Thoracic aorta (tissue), 2 donors: ENCODE results near the gene ZNF169. TPM values are rescaled to one million over a fixed set of nuclear protein-coding genes. Genes with fewer than 3 reads are reported as not detected.
"Not testable (repeated sequence)": the region's sequence is repeated elsewhere in the genome, so short reads cannot be mapped to it uniquely, and the experiment has no call there.

Experiments used
- ATAC-seq: fragments of 150-250 bp; one replicate; pipeline ENCODE4 v1.8.0; 2017; ENCODE audit warnings: low read depth; ENCODE audit not compliant: insufficient number of reproducible peaks, low FRiP score
- DNase-seq: peaks from one replicate; pipeline ENCODE4 v3.0.0-alpha.2; 2020; ENCODE audit warnings: low spot score
- H3K27ac ChIP-seq, 2 donors: fragments of 200-600 bp; sonication (generic); 1 replicate in 1 of 2; 2 replicates in 1 of 2; pipeline ENCODE4 v1.5.1; 2016; ENCODE audit warnings: mild to moderate bottlenecking in 2 of 2, moderate library complexity in 2 of 2
- H3K27me3 ChIP-seq: fragments of 200-600 bp; sonication (generic); replicated peaks from 2 replicates; pipeline ENCODE4 v1.6.0; 2016; ENCODE audit warnings: mild to moderate bottlenecking; ENCODE audit not compliant: insufficient read depth
- H3K36me3 ChIP-seq: fragments of 200-600 bp; sonication (generic); one replicate; pipeline ENCODE4 v1.5.1; 2016
- H3K4me1 ChIP-seq, 2 donors: fragments of 200-600 bp; sonication (generic); 1 replicate in 1 of 2; 2 replicates in 1 of 2; pipeline versions ENCODE4 v1.5.1 to v1.6.0; 2016; ENCODE audit warnings: low read depth in 2 of 2, mild to moderate bottlenecking in 1 of 2; ENCODE audit not compliant: control insufficient read depth in 1 of 2
- H3K4me3 ChIP-seq: fragments of 200-600 bp; sonication (generic); 2 replicates; pipeline ENCODE4 v1.5.1; 2016; ENCODE audit warnings: mild to moderate bottlenecking
- H3K9me3 ChIP-seq: fragments of 200-600 bp; sonication (generic); 2 replicates; pipeline ENCODE4 v1.5.1; 2016
- total RNA-seq, 2 donors: library from RNA; depleted of rRNA; stranded (reverse); fragments of >200 nt; gene quantifications; one replicate each; pipeline versions ENCODE4 v1.1.0 to v1.2.3, GENCODE V29; 2016
- TF ChIP-seq, protein P1 (sequence below): fragments of 200-600 bp; sonication (generic); IDR thresholded peaks from one replicate; pipeline ENCODE4 v1.5.1; 2019; ENCODE audit warnings: antibody characterized with exemption

Gene ZNF169
- total RNA-seq, 2 donors from 2014 or later, result 6.6 to 11.9 TPM

DNA sequence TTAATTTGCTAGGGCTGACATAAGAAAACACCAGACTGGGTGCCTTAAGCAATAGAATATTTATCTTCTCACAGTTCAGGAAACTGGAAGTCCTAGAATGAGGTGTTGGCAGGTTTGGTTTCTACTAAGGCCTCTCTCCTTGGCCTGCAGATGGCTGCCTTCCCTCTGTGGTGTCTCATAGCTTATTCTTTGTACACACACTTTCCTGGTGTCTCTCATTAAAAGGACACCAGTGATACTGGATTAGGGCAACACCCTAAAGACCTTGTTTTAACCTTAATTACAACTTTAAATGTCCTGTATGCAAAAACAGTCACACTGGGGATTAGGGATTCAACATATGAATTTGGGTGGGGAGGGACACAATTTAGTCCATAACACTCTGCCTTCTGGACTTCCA is 44.2 kb downstream of the ZNF169 start:
- TF ChIP-seq, protein P1, sequence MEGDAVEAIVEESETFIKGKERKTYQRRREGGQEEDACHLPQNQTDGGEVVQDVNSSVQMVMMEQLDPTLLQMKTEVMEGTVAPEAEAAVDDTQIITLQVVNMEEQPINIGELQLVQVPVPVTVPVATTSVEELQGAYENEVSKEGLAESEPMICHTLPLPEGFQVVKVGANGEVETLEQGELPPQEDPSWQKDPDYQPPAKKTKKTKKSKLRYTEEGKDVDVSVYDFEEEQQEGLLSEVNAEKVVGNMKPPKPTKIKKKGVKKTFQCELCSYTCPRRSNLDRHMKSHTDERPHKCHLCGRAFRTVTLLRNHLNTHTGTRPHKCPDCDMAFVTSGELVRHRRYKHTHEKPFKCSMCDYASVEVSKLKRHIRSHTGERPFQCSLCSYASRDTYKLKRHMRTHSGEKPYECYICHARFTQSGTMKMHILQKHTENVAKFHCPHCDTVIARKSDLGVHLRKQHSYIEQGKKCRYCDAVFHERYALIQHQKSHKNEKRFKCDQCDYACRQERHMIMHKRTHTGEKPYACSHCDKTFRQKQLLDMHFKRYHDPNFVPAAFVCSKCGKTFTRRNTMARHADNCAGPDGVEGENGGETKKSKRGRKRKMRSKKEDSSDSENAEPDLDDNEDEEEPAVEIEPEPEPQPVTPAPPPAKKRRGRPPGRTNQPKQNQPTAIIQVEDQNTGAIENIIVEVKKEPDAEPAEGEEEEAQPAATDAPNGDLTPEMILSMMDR, result no peak
- ATAC-seq, result no peak

DNA sequence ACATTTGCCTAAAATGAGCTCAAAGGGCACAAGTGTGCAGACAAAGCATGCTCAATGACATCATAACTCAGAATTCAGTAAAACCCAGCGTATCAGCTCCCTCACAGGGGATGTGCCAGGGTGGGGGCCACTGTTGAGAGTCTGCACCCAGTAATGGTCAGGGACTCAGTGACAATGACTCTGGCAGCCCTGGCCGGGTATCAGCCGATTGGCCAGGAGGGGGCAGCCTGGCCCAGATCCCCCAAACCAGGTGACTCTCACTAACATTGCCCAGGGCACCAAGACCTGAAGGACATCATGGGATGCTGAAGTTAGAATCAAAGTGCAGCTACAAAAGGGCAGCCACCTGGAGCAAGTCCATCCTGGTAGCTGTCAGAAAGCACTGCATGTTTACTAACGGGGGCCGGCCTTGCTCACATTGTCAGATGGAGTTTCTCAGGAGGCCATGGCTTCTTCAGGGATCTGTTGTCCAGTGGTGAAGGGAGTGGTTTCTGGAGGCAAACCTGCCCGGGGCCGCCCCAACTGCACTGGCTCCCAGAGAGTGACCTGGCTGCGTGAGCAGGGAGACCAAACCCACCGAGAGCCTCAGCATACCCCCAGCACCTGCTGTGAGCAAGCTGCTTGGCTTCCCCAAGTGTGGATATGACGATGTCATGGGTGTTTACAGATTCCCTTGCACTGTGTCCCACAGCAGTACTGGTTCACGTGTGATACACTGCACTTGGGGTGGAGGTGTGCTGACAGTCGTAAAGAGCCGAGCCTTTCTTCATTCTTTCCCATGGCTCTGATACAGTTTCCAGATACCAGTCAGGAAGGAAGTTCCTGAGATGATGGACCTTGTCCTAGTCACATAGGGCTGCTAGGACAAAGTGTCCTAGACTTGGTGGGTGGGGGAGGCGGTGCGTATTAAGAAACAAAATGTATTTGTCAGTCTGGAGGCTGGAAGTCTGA is 56.2 kb downstream of the ZNF169 start:
- ATAC-seq, result not testable (repeated sequence)

More for the DNA sequence above, 44.2 kb downstream of the ZNF169 start:
- Histone ChIP-seq H3K27ac (no peak overlapping the region), H3K4me1 (no peaks in the 10 kb centered on the region), H3K9me3 (no peaks in the 10 kb centered on the region), H3K36me3 (no peaks in the 10 kb centered on the region), H3K4me3 (no peak overlapping the region), H3K27me3 (no peaks in the 10 kb centered on the region)
- DNase-seq, result no peak

DNA sequence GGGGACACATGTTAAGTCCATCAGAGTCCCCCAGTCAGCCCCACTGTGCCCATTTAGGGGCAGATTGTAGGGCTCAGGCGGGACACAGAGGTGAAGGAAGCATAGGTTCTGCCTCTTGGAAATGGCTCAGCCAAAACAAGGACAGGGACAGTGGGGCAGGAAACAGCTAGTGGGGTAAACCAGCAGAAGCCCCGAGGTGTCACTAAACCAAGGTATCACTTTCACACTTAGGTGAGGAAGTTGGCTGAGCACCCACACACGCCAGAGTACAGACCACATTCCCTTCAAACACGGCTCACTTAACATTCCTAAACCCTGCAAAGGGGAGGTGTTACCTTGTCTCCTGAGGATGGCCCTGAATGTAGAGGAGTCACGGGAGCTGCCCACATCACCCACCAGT is 57.1 kb downstream of the ZNF169 start:
- not testable (repeated sequence) for H3K36me3 ChIP-seq, H3K4me1 ChIP-seq, H3K27me3 ChIP-seq, H3K4me3 ChIP-seq, ATAC-seq, DNase-seq, H3K9me3 ChIP-seq, H3K27ac ChIP-seq

More for the DNA sequence above, 56.2 kb downstream of the ZNF169 start:
- not testable (repeated sequence) for H3K27ac ChIP-seq, H3K4me3 ChIP-seq, H3K9me3 ChIP-seq, DNase-seq, H3K27me3 ChIP-seq, H3K36me3 ChIP-seq, H3K4me1 ChIP-seq

DNA sequence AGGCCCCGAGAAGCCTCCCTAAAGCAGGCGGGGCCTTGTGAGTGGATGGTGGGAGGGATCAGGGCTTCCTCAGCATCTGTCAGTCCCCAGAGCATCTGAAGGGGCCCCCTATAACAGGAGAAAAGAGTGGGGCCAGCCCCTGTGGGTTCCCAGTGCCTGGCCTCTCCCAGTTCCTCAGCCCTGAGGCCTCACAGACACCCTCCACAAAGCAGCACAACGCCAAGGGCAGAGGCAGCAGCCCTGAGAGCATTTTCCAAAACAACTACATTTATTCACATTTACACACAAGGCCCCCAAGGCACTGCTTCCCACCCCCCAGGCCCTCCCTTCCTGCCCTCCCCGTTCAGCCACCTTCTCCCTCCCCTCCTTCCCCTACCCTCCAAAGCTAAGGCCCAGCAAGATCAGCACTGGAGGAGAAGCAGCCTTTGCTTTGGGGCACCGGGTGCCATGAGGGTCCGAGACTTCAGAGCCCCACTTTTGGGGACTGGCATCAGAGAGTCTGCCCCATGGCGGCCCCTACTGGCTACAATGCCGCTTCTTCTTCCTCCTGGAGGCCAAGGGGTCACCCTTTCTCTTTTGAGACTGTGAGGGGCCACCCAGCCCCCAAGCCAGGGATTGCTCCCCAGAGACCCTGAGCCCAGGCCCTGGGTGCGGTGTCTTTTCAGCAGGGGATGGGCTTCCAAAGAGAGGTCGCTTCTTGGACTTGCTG is 59.0 kb downstream of the ZNF169 start:
- H3K27ac ChIP-seq, DNase-seq, H3K27me3 ChIP-seq, H3K4me1 ChIP-seq, H3K4me3 ChIP-seq, ATAC-seq, H3K9me3 ChIP-seq, H3K36me3 ChIP-seq: not testable (repeated sequence)

DNA sequence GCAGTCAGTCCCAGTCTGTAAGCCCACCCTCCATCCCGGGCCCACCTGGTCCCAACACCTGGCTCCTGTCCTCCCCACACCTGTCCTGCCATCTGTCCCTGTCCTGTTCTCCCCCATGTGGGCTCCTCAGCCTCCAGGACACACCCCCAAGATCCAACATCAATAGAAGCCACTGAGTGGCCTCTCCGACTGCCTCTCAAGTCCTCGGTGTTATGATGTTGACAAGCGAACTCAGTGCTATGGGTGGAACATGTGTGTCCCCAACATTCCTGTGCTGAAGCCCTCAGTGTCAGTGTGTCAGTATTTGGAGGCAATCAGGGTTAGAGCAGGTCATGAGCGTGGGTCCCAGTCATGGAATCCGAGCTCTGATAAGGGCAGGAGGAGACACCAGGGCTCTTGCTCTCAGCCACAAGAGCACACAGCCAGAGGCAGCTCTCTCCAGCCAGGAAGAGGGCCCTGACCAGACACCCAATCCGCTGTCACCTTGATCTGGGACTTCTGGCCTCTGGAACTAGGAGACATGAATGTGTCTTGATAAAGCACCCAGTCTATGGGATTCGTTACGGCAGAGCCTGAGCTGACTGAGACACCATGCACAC is 63.3 kb downstream of the ZNF169 start:
- H3K27me3 ChIP-seq, H3K4me1 ChIP-seq, H3K27ac ChIP-seq, DNase-seq, H3K9me3 ChIP-seq, H3K4me3 ChIP-seq, ATAC-seq, H3K36me3 ChIP-seq: not testable (repeated sequence)

DNA sequence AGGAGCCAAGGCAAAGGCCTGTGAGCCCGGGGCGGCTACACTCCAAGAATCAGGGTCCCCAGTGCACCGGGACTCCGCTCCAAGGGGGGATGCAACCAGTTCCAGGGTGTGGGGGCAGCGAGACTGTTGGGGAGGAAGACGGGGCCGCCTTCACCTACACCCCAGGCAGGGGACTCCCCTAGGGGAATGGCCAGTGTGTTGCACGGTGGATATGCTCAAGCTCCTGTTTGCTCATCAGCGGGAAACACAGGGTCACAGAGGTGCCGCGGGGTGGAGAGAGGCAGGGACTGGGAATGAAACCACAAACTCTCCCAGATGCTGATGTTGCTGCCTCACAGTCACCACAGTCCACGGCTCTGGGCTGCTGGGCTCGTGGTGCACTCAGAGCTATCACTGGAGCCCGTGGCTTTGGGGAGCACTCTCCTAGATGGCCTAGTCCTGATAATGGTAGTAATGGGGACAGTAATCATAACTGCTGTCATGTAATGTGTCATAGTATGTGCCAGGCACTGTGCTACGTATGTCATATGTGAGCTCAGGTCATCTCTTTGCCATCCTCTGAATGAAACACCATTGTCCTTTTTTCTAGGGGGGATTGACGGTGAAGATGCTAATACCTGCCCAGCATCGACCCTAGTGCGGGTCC is 64.2 kb downstream of the ZNF169 start:
- not testable (repeated sequence) for ATAC-seq, DNase-seq, H3K4me1 ChIP-seq, H3K36me3 ChIP-seq, H3K4me3 ChIP-seq, H3K27me3 ChIP-seq, H3K27ac ChIP-seq, H3K9me3 ChIP-seq

DNA sequence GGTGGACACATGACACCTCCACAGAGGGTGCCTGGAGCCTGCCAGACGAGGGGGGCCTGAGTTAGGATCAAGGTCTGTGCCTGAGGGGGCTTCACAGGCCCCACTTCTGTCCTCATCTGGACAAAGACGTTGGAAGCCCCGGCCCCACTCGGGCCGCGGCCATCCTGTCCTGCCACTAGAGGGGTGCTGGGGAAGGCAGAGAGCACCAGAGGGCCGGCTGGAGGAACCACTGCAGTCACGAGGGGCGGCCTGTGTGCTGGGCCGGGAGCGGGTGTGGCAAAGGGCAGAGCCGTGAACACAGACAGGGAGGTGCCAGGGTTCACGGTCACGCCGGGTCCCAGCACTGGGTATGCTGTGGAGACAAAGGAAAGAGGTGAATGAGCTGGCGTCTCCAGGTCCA is 66.5 kb downstream of the ZNF169 start:
- not testable (repeated sequence) for H3K27me3 ChIP-seq, H3K36me3 ChIP-seq, H3K27ac ChIP-seq, DNase-seq, H3K4me3 ChIP-seq, H3K9me3 ChIP-seq, H3K4me1 ChIP-seq, ATAC-seq

DNA sequence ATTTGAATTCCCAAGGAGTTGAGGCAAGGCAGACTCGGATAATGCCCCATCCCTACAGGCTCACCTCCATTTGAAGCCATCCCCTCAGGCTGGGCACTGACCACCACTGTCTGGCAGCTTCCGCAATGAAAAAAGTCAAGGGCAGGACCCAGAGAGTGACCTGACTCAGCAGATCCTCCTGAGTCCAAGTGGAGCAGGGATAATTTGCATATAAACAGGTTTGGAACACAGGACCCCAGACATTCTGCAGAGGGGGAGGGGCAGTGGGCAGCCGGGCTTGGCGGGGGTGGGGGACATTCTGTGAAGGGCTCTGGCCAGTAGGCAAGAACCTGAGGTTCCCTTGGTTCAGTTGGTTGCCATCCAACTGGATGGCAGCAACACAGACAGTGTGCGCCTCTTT is 69.4 kb downstream of the ZNF169 start, which contains the start of gene NUTM2F:
TSS of gene NUTM2F (minus strand) at position 101 of the 400 bp plus-strand sequence. CDS start at position 80, 21 bp downstream.
- H3K9me3 ChIP-seq, H3K36me3 ChIP-seq, ATAC-seq, H3K27ac ChIP-seq, DNase-seq, H3K27me3 ChIP-seq, H3K4me3 ChIP-seq, H3K4me1 ChIP-seq: not testable (repeated sequence)

DNA sequence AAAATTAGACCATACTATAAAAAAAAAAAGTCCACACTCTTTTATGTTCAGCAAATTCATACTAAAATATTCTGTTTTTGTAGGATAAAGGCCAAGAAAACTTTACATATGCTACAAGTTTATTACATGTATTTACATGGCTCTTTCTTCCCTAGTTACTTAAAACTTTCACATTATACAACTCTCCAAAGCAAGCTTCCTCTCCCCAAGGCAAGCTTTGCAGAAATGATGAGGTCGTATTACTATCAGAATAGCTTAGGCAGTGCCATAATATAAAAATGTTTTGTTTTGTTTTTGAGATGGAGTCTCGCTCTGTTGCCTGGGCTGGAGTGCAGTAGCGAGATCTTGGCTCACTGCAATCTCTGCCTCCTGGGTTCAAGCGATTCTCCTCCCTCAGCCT is 77.3 kb downstream of the ZNF169 start:
- not testable (repeated sequence) for DNase-seq

DNA sequence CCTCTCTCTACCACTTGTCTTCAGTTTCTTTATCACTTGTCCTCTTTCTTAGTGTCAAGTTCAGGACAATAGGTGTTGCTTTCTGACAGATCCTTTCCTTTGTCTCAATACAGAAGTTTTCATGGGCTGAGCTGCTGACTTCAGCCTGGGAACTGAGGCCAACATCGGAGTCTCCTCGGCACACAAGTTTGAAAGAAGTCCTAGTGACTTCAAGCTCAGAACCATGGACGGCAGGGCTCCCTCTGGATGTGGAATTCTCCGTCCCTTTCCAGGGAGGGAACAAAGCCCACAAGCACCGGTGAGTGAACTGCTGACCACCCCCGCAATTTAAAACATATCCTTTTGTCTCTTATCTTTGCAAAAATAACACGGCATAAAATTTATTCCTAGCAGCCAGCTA is 79.6 kb downstream of the ZNF169 start:
- not testable (repeated sequence) for H3K4me3 ChIP-seq, DNase-seq, H3K27me3 ChIP-seq, H3K9me3 ChIP-seq, H3K4me1 ChIP-seq, H3K27ac ChIP-seq, ATAC-seq, H3K36me3 ChIP-seq

More for the DNA sequence above, 77.3 kb downstream of the ZNF169 start:
- H3K36me3 ChIP-seq, H3K4me3 ChIP-seq, ATAC-seq, H3K9me3 ChIP-seq, H3K4me1 ChIP-seq, H3K27ac ChIP-seq, H3K27me3 ChIP-seq: not testable (repeated sequence)

DNA sequence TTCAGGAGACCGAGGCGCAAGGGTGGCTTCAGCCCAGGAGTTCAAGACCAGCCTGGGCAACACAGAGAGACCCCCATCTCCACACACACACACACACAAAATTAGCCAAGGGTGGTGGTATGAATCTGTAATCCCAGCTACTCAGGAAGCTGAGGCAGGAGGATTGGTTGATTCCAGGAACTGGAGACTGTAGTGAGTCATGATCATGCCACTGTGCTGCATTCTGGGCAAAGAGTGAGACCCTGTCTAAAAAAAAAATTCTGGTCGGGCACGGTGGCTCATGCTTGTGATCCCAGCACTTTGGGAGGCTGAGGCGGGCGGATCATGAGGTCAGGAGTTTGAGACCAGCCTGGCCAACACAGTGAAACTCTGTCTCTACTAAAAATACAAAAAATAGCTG is 80.6 kb downstream of the ZNF169 start:
- H3K4me3 ChIP-seq, H3K36me3 ChIP-seq, DNase-seq, ATAC-seq, H3K27ac ChIP-seq, H3K9me3 ChIP-seq, H3K27me3 ChIP-seq, H3K4me1 ChIP-seq: not testable (repeated sequence)
